OCI-LY7 (cell line): ENCODE measurements around the gene STX16. TPM values are rescaled to one million over a fixed set of nuclear protein-coding genes. Genes with fewer than 3 reads are reported as not detected.

Experiments used
- BruUV-seq: library from RNA; stranded (reverse); fragments of 400-500 nt; replicated peaks from 2 replicates; lab custom pipeline; 2021; lab: Mats Ljungman, UMichigan
- CTCF ChIA-PET: fragments of 300-600 bp; sonication (Branson Sonifier 250); formaldehyde crosslinking; loops from one replicate; lab custom pipeline; 2022; ENCODE audit warnings: antibody characterized with exemption; ENCODE audit not compliant: unreplicated experiment; lab: Charles Lee
- POLR2A ChIA-PET: fragments of 300-600 bp; sonication (Branson Sonifier 250); formaldehyde crosslinking; loops from one replicate; lab custom pipeline; 2022; ENCODE audit warnings: antibody characterized with exemption; lab: Charles Lee
- DNase-seq: peaks from one replicate; pipeline ENCODE4 v3.0.0-alpha.2; 2015; ENCODE audit warnings: low spot score
- H2AFZ ChIP-seq: fragments of 200-600 bp; sonication (generic), shearing (Covaris generic); 2 replicates; pipeline ENCODE4 v1.6.1; 2014; ENCODE audit warnings: mild to moderate bottlenecking, antibody characterized with exemption, low read length, moderate library complexity
- H3K27ac ChIP-seq: fragments of 200-600 bp; sonication (generic); 2 replicates; pipeline ENCODE4 v1.5.1; 2014; ENCODE audit warnings: mixed run types, low read depth, mild to moderate bottlenecking, moderate library complexity, low read length, inconsistent platforms; ENCODE audit not compliant: poor library complexity, severe bottlenecking
- H3K36me3 ChIP-seq: fragments of 200-600 bp; sonication (generic); 2 replicates; pipeline ENCODE4 v1.6.1; 2014; ENCODE audit warnings: mild to moderate bottlenecking, antibody characterized with exemption, low read length, moderate library complexity, mixed read lengths; ENCODE audit not compliant: insufficient read depth
- H3K4me1 ChIP-seq: fragments of 200-600 bp; sonication (generic); 2 replicates; pipeline ENCODE4 v1.5.1; 2014; ENCODE audit warnings: mild to moderate bottlenecking, low read length; ENCODE audit not compliant: insufficient read depth, poor library complexity, severe bottlenecking
- H3K4me2 ChIP-seq: fragments of 200-600 bp; sonication (generic); 2 replicates; pipeline ENCODE4 v1.6.1; 2014; ENCODE audit warnings: mild to moderate bottlenecking, low read length
- H3K4me3 ChIP-seq: fragments of 200-600 bp; sonication (generic); 2 replicates; pipeline ENCODE4 v1.5.1; 2014; ENCODE audit warnings: mild to moderate bottlenecking, low read depth, low read length; ENCODE audit not compliant: poor library complexity, severe bottlenecking
- H3K79me2 ChIP-seq: fragments of 200-600 bp; sonication (generic); 2 replicates; pipeline ENCODE4 v1.6.1; 2016; ENCODE audit warnings: low read depth, mild to moderate bottlenecking, low read length, moderate library complexity, mixed read lengths; ENCODE audit not compliant: insufficient read depth
- H3K9me2 ChIP-seq: fragments of 200-600 bp; sonication (generic); 2 replicates; pipeline ENCODE4 v1.6.1; 2016; ENCODE audit warnings: mild to moderate bottlenecking, low read length, mixed read lengths; ENCODE audit not compliant: insufficient read depth
- H3K9me3 ChIP-seq: fragments of 200-600 bp; sonication (generic); 2 replicates; pipeline ENCODE4 v1.6.1; 2014; ENCODE audit warnings: mild to moderate bottlenecking, mixed run types, low read length, mixed read lengths
- H4K20me1 ChIP-seq: fragments of 200-600 bp; sonication (generic); 2 replicates; pipeline ENCODE4 v1.6.1; 2014; ENCODE audit warnings: mild to moderate bottlenecking, antibody characterized with exemption, low read length, moderate library complexity, mixed read lengths; ENCODE audit not compliant: insufficient read depth
- EZH2phosphoT487 ChIP-seq: fragments of 200-600 bp; sonication (generic); IDR thresholded peaks from 2 replicates; pipeline ENCODE4 v1.6.1; 2018; ENCODE audit warnings: low read depth, borderline replicate concordance, mild to moderate bottlenecking, mixed run types, antibody characterized with exemption, low read length, moderate library complexity, mixed read lengths
- intact Hi-C: fragments of 100-400 bp; cut with micrococcal nuclease; formaldehyde crosslinking; loops from one replicate; pipeline ENCODE4 v1.10.0; 2022; ENCODE audit not compliant: unreplicated experiment
- total RNA-seq, 2 experiments: library from RNA; depleted of rRNA in 1 of 2; stranded (reverse); fragments of >200 nt in 1 of 2; shearing (Covaris generic) in 1 of 2; gene quantifications; 2 replicates each; pipeline ENCODE4 v1.2.3, GENCODE V29; 2014 to 2022
- TF ChIP-seq, protein P1 (sequence below): fragments of 200-600 bp; sonication (generic); conservative IDR thresholded peaks from 2 replicates; pipeline ENCODE4 v1.5.1; 2014; ENCODE audit warnings: mild to moderate bottlenecking, antibody characterized with exemption, low read length, moderate library complexity, mixed read lengths

Gene STX16
- total RNA-seq, 2 experiments from 2014 or later, result 48.2 to 89.5 TPM

DNA sequence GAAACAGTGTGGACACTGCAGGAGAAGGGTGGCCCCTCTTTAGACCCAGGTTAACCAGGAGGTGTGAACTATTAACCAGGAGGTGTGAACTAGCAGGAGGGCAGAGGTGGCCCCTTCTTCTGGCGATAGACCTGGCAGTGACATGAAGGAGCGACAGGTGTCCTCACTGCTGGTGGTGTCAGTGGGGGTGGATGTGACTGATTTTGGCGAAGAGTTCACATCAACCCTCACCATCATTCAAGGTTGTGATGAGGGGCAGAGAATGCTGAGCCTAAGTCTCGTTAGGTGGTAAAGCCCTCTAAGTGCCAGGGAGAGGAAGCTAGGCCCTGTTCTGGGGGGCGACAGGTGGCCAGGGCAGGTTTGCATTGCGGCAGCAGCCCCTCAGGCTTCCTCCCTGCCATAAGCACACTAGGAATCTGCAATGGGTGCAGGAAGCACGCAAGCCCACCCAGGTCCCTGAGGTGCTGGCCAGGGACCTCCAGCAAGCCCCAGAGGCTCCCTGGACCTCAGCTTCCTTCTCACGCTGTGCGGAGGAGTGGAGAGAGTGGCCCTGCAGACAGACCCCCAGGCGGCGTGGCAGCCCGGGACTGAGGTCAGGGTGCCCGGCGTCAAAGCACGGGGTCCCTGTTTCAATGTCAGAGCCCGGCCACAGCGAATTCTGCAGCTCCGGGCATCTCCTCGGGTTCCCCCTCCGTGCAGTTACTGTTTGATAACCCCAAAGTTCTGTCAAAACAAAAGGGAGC is 55.2 kb downstream of the STX16 start:
- POLR2A ChIA-PET, result interaction anchor here (1.1 kb wide), 1 partner anchor 48 kb away, joined by 4 read pairs; no protein-coding TSS in a partner anchor
- Histone ChIP-seq H3K36me3 (no peaks in the 10 kb centered on the region), H3K79me2 (no peaks in the 10 kb centered on the region), H3K4me2 (no peak overlapping the region), H4K20me1 (no peaks in the 10 kb centered on the region), H3K9me2 (no peaks in the 10 kb centered on the region), H3K27ac (no peak overlapping the region), H2AFZ (no peak overlapping the region), H3K4me3 (no peak overlapping the region), H3K4me1 (no peaks in the 10 kb centered on the region), H3K9me3 (no peaks in the 10 kb centered on the region)
- DNase-seq, result no peak
- CTCF ChIA-PET, result no interaction called here
- TF ChIP-seq, protein P1, sequence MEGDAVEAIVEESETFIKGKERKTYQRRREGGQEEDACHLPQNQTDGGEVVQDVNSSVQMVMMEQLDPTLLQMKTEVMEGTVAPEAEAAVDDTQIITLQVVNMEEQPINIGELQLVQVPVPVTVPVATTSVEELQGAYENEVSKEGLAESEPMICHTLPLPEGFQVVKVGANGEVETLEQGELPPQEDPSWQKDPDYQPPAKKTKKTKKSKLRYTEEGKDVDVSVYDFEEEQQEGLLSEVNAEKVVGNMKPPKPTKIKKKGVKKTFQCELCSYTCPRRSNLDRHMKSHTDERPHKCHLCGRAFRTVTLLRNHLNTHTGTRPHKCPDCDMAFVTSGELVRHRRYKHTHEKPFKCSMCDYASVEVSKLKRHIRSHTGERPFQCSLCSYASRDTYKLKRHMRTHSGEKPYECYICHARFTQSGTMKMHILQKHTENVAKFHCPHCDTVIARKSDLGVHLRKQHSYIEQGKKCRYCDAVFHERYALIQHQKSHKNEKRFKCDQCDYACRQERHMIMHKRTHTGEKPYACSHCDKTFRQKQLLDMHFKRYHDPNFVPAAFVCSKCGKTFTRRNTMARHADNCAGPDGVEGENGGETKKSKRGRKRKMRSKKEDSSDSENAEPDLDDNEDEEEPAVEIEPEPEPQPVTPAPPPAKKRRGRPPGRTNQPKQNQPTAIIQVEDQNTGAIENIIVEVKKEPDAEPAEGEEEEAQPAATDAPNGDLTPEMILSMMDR, result no peak
- no peak for TF ChIP-seq EZH2phosphoT487
- BruUV-seq, result no TSS peak
- intact Hi-C loops, result no loop called here

DNA sequence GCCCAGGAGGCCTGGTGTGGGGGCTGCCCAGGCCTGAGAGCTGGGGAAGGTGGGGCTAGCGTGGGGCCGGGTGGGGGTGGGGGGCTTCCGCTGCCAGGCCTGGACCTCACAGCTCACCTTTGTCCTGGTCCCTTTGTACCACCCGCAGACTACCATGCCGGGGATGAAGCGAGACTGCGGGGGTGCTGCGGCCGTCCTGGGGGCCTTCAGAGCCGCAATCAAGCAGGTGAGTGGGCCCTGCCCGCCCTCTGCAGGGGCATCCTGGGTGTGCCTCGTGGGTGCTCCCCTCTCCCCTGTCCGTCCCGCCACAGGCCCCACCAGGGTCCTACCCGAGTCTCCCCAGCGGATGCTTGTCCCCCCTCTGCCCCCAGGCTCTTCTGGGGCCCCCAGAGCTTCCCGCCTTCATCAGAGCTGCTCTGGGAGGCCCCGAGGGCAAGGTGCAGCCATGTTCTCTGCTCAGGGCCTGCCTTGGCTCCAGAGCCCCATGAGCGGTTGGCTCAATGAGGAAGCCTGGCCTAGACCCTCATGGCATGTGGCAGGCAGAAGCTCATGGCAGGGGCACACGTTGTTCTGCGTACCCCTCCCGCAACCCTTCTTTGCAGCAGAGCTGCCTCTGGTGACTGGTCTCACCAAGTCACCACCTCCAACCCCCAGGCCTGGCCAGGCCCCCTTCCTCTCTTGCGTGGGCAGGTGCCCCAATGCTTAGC is 56.0 kb downstream of the STX16 start:
- no TSS peak for BruUV-seq
- no peaks in the 10 kb centered on the region for H3K79me2 ChIP-seq
- no peak overlapping the region for H3K4me2 ChIP-seq
- no peaks in the 10 kb centered on the region for H3K36me3 ChIP-seq
- H3K9me2 ChIP-seq, result no peaks in the 10 kb centered on the region
- ChIA-PET CTCF (no interaction called here), POLR2A (no interaction called here)
- H3K4me3 ChIP-seq, result no peak overlapping the region
- no peaks in the 10 kb centered on the region for H3K4me1 ChIP-seq
- no peak overlapping the region for H2AFZ ChIP-seq
- H3K9me3 ChIP-seq, result no peaks in the 10 kb centered on the region
- intact Hi-C loops, result no loop called here
- no peaks in the 10 kb centered on the region for H4K20me1 ChIP-seq
- no peak overlapping the region for H3K27ac ChIP-seq
- TF ChIP-seq, protein P1, result no peak
- no peak for TF ChIP-seq EZH2phosphoT487
- no peak for DNase-seq

DNA sequence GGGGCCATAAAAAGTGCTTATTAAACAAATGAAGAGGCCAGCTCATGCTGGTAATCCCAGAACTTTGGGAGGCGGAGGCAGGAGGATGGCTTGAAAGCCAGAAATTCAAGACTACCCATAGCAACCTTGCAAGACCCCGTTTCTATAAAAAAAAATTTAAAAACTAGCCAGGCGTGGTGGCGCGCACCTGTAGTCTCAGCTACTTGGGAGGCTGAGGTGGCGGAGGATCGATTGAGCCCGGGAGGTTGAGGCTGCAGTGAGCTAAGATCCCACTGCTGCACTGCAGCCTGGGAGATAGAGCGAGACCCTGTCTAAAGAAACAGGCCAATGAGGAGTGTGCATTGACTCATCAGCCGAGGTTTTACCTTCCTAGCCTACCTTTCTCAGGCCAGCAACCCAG is 56.7 kb downstream of the STX16 start:
- TF ChIP-seq EZH2phosphoT487, result no peak
- TF ChIP-seq, protein P1, result no peak
- no peaks in the 10 kb centered on the region for H4K20me1 ChIP-seq
- no peaks in the 10 kb centered on the region for H3K9me2 ChIP-seq
- intact Hi-C loops, result no loop called here
- no peaks in the 10 kb centered on the region for H3K9me3 ChIP-seq
- no peaks in the 10 kb centered on the region for H3K4me1 ChIP-seq
- H3K27ac ChIP-seq, result no peak overlapping the region
- no peak overlapping the region for H3K4me2 ChIP-seq
- H3K79me2 ChIP-seq, result no peaks in the 10 kb centered on the region
- H3K4me3 ChIP-seq, result no peak overlapping the region
- no TSS peak for BruUV-seq
- ChIA-PET CTCF (no interaction called here), POLR2A (no interaction called here)
- H3K36me3 ChIP-seq, result no peaks in the 10 kb centered on the region
- DNase-seq, result no peak
- no peak overlapping the region for H2AFZ ChIP-seq
